ENCODE results near the gene DOLK. TPM values are rescaled to one million over a fixed set of nuclear protein-coding genes. Genes with fewer than 3 reads are reported as not detected.

The DOLK gene
- total RNA-seq, 1 donor from 2014 or later: 19.8 TPM

- Histone ChIP-seq H4K20me1 (ENCODE audit: insufficient read depth, low read length) (peaks cover 60% of the 10 kb centered on the region), H3K27me3 (ENCODE audit: insufficient read depth, low read length) (no peaks in the 10 kb centered on the region), H3K27ac (ENCODE audit: low read depth, low read length) (no peak overlapping the region), H3K4me1 (ENCODE audit: insufficient read depth, low read length) (peaks cover 10% of the 10 kb centered on the region), H2AFZ (ENCODE audit: low read depth, low read length) (no peak overlapping the region), H3K79me2 (ENCODE audit: insufficient read depth, low read length) (peaks cover 84% of the 10 kb centered on the region), H3K36me3 (ENCODE audit: insufficient read depth, low read length) (peaks cover 11% of the 10 kb centered on the region), H3K9me3 (ENCODE audit: insufficient read depth, low read depth, low read length) (no peaks in the 10 kb centered on the region), H3K4me2 (ENCODE audit: low read length) (no peak overlapping the region), H3K4me3 (ENCODE audit: insufficient read depth, low read depth, low read length) (no peak overlapping the region), H3K9ac (ENCODE audit: low read length) (no peak overlapping the region)
- FAIRE-seq (no peak), DNase-seq (ENCODE audit: low read depth) (no peak)
- TF ChIP-seq, protein P1, sequence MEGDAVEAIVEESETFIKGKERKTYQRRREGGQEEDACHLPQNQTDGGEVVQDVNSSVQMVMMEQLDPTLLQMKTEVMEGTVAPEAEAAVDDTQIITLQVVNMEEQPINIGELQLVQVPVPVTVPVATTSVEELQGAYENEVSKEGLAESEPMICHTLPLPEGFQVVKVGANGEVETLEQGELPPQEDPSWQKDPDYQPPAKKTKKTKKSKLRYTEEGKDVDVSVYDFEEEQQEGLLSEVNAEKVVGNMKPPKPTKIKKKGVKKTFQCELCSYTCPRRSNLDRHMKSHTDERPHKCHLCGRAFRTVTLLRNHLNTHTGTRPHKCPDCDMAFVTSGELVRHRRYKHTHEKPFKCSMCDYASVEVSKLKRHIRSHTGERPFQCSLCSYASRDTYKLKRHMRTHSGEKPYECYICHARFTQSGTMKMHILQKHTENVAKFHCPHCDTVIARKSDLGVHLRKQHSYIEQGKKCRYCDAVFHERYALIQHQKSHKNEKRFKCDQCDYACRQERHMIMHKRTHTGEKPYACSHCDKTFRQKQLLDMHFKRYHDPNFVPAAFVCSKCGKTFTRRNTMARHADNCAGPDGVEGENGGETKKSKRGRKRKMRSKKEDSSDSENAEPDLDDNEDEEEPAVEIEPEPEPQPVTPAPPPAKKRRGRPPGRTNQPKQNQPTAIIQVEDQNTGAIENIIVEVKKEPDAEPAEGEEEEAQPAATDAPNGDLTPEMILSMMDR (IDR thresholded peaks at IDR 0.05; ENCODE audit: insufficient read depth, low read depth, low read length): no peak
- no peak for TF ChIP-seq EZH2 (IDR thresholded peaks at IDR 0.05; ENCODE audit: insufficient read depth, low read length)
- Mint-ChIP-seq H3K9me3 (ENCODE audit: unreplicated experiment) (no peaks in the 10 kb centered on the region), H3K36me3 (ENCODE audit: low read depth, unreplicated experiment) (peaks cover 10% of the 10 kb centered on the region), H3K4me3 (ENCODE audit: unreplicated experiment) (no peak overlapping the region), H3K27me3 (ENCODE audit: low read depth, unreplicated experiment) (no peaks in the 10 kb centered on the region), H3K4me1 (ENCODE audit: low read depth, unreplicated experiment) (peaks cover 20% of the 10 kb centered on the region), H3K27ac (ENCODE audit: unreplicated experiment) (no peak overlapping the region)
These were observed 47.7 kb downstream of the DOLK start for GRCh38 chr9:128899566-128900322.

DNA sequence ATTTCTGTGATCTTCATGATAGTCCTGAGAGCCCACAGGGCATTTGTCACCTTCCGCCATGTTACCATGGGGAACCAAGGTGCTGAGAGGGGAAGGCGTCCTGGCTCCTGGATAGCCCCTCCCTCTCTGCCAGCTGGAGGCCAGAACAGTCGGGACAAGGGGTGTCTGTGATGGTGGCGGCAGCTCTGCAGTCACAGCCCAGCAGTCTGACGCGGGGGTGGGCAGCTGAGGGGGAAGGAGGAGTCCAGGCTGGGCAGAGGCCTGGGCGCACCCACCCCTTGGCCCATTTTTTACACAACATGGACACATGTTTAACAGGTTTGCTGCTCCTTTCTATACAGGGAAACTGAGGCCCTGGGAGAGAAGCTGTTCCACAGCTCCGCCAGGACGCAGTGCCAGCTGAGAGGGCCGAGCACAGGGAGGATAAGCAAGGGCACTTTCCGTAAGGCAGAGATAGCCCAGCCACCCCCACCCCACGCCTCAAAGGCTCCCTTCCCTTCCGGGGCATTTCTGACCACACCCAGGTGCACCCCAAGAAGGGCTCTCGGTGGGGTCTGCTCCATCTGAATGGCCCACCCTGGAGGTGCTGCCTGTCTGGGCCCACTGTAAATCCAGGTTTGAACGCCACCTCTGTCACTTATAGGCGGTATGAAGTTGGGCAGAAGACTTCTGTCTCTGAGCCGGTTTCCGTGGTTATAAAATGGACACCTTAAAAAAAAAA lies 48.4 kb downstream of the DOLK start:
- Histone ChIP-seq H2AFZ (ENCODE audit: low read depth, low read length) (no peak overlapping the region), H4K20me1 (ENCODE audit: insufficient read depth, low read length) (peaks cover 60% of the 10 kb centered on the region), H3K4me3 (ENCODE audit: insufficient read depth, low read depth, low read length) (no peak overlapping the region), H3K27me3 (ENCODE audit: insufficient read depth, low read length) (no peaks in the 10 kb centered on the region), H3K27ac (ENCODE audit: low read depth, low read length) (no peak overlapping the region), H3K9ac (ENCODE audit: low read length) (no peak overlapping the region), H3K9me3 (ENCODE audit: insufficient read depth, low read depth, low read length) (no peaks in the 10 kb centered on the region), H3K36me3 (ENCODE audit: insufficient read depth, low read length) (peaks cover 12% of the 10 kb centered on the region), H3K4me1 (ENCODE audit: insufficient read depth, low read length) (peaks cover 10% of the 10 kb centered on the region), H3K79me2 (ENCODE audit: insufficient read depth, low read length) (peaks cover 81% of the 10 kb centered on the region), H3K4me2 (ENCODE audit: low read length) (no peak overlapping the region)
- Mint-ChIP-seq H3K27me3 (ENCODE audit: low read depth, unreplicated experiment) (no peaks in the 10 kb centered on the region), H3K36me3 (ENCODE audit: low read depth, unreplicated experiment) (peaks cover 10% of the 10 kb centered on the region), H3K4me1 (ENCODE audit: low read depth, unreplicated experiment) (peaks cover 20% of the 10 kb centered on the region), H3K9me3 (ENCODE audit: unreplicated experiment) (no peaks in the 10 kb centered on the region), H3K27ac (ENCODE audit: unreplicated experiment) (no peak overlapping the region), H3K4me3 (ENCODE audit: unreplicated experiment) (no peak overlapping the region)
- DNase-seq (ENCODE audit: low read depth) (no peak), FAIRE-seq (no peak)
- TF ChIP-seq, protein P1 (IDR thresholded peaks at IDR 0.05; ENCODE audit: insufficient read depth, low read depth, low read length): no peak
- TF ChIP-seq EZH2 (IDR thresholded peaks at IDR 0.05; ENCODE audit: insufficient read depth, low read length): no peak

Data from astrocyte (in vitro differentiated cells and primary cell).